ENCODE measurements around the gene VAV3. TPM values are rescaled to one million over a fixed set of nuclear protein-coding genes. Genes with fewer than 3 reads are reported as not detected.

The VAV3 gene
- total and polyA plus RNA-seq, 12 donors, result 0.72 to 3.4 (median 1.9) TPM

- H3K9me3 ChIP-seq, result peaks cover 0 to 8% (median 0%) of the 10 kb centered on the region in 11 donors
- no peak overlapping the region for H3K4me3 ChIP-seq
- 65 to 88% methylated on average over 2 of the region's 2 CpGs for WGBS, 2 donors
- H3K36me3 ChIP-seq, result no peaks in the 10 kb centered on the region
- intact Hi-C loops (cut with DNase I), result no loop called here
- TF ChIP-seq CTCF (IDR thresholded peaks at IDR 0.05), result no peak
- H3K27me3 ChIP-seq, result no peaks in the 10 kb centered on the region
- peaks cover 0 to 11% (median 0%) of the 10 kb centered on the region in 9 donors for H3K4me1 ChIP-seq
- ATAC-seq, result peak in 6 of 8 donors; percentile 38 to 84 (median 67)
- no peak for DNase-seq
- no peak overlapping the region for H3K27ac ChIP-seq
These were observed 169.0 kb downstream of the VAV3 start for GRCh38 chr1:107795994-107796393.

- Histone ChIP-seq H3K27ac (no peak overlapping the region), H3K27me3 (no peaks in the 10 kb centered on the region), H3K4me3 (no peak overlapping the region), H3K9me3 (peaks cover 0 to 2% (median 0%) of the 10 kb centered on the region in 11 donors), H3K36me3 (no peaks in the 10 kb centered on the region), H3K4me1 (peaks cover 0 to 11% (median 0%) of the 10 kb centered on the region in 9 donors)
- 60 to 62% methylated on average over 1 of the region's 1 CpG for WGBS, 2 donors
- TF ChIP-seq CTCF (IDR thresholded peaks at IDR 0.05), result no peak
- intact Hi-C loops (cut with DNase I), result no loop called here
- DNase-seq (no peak), ATAC-seq (no peak)
These were observed 169.5 kb downstream of the VAV3 start for GRCh38 chr1:107795441-107795840.

- DNase-seq, result no peak
- H3K27ac ChIP-seq, result no peak overlapping the region
- H3K4me1 ChIP-seq, result peaks cover 0 to 11% (median 0%) of the 10 kb centered on the region in 9 donors
- no peaks in the 10 kb centered on the region for H3K9me3 ChIP-seq
- ATAC-seq, result no peak
- H3K27me3 ChIP-seq, result no peaks in the 10 kb centered on the region
- H3K4me3 ChIP-seq, result no peak overlapping the region
- WGBS, 2 donors, result 88 to 90% methylated on average over 2 of the region's 2 CpGs
- intact Hi-C loops (cut with DNase I), result no loop called here
- no peaks in the 10 kb centered on the region for H3K36me3 ChIP-seq
- TF ChIP-seq CTCF (IDR thresholded peaks at IDR 0.05), result no peak
These were observed 170.4 kb downstream of the VAV3 start for GRCh38 chr1:107794571-107794970.

- TF ChIP-seq CTCF (IDR thresholded peaks at IDR 0.05), result no peak
- H3K27me3 ChIP-seq, result no peaks in the 10 kb centered on the region
- ATAC-seq (no peak), DNase-seq (no peak)
- intact Hi-C loops (cut with DNase I), result no loop called here
- peaks cover 0 to 15% (median under 1%) of the 10 kb centered on the region in 9 donors for H3K4me1 ChIP-seq
- no peaks in the 10 kb centered on the region for H3K36me3 ChIP-seq
- no peak overlapping the region for H3K27ac ChIP-seq
- H3K4me3 ChIP-seq, result no peak overlapping the region
- WGBS, 2 donors, result 95% methylated on average over 7 of the region's 7 CpGs
- no peaks in the 10 kb centered on the region for H3K9me3 ChIP-seq
These were observed 171.0 kb downstream of the VAV3 start for GRCh38 chr1:107793896-107794453.
